Upper lobe of right lung (tissue), 1 donor: Measurements from ENCODE around the gene OBP2A. TPM values are rescaled to one million over a fixed set of nuclear protein-coding genes. Genes with fewer than 3 reads are reported as not detected.

Experiments used
- ATAC-seq: fragments of 200-7000 bp; cut with Tn5 transposase; one replicate; pipeline ENCODE4 v1.9.1; 2020; ENCODE audit warnings: mild to moderate bottlenecking, moderate library complexity
- DNase-seq: peaks from one replicate; pipeline ENCODE4 v3.0.0-alpha.2; 2020
- H3K27ac ChIP-seq: fragments of 200-600 bp; one replicate; pipeline ENCODE4 v1.8.0; 2022
- H3K27me3 ChIP-seq: fragments of 200-600 bp; one replicate; pipeline ENCODE4 v1.8.0; 2022; ENCODE audit warnings: mild to moderate bottlenecking
- H3K36me3 ChIP-seq: fragments of 200-600 bp; one replicate; pipeline ENCODE4 v1.8.0; 2022
- H3K4me1 ChIP-seq: fragments of 200-600 bp; one replicate; pipeline ENCODE4 v1.8.0; 2022
- H3K4me3 ChIP-seq: fragments of 200-600 bp; one replicate; pipeline ENCODE4 v1.8.0; 2022; ENCODE audit warnings: mild to moderate bottlenecking
- H3K9me3 ChIP-seq: fragments of 200-600 bp; one replicate; pipeline ENCODE4 v1.8.0; 2022
- intact Hi-C: fragments of 100-400 bp; cut with DNase I; formaldehyde crosslinking; loops from one replicate; pipeline ENCODE4 v1.11.0; 2022
- total RNA-seq: library from RNA; stranded (reverse); fragmentation: NEBNext Ultra II Directional; extraction: Animal tissue kit (Norgen Biotek cat#: 25700); gene quantifications from one replicate; pipeline ENCODE4 v1.2.1, GENCODE V29; 2021
- TF ChIP-seq, protein P1 (sequence below): fragments of 200-600 bp; IDR thresholded peaks from one replicate; pipeline ENCODE4 v1.8.0; 2022; ENCODE audit warnings: antibody characterized with exemption
- donor health status: DM: no; HTN: yes; CAD: no; lungs with severe emphysema.

Gene OBP2A
- total RNA-seq, 1 donor from 2014 or later = not detected

DNA sequence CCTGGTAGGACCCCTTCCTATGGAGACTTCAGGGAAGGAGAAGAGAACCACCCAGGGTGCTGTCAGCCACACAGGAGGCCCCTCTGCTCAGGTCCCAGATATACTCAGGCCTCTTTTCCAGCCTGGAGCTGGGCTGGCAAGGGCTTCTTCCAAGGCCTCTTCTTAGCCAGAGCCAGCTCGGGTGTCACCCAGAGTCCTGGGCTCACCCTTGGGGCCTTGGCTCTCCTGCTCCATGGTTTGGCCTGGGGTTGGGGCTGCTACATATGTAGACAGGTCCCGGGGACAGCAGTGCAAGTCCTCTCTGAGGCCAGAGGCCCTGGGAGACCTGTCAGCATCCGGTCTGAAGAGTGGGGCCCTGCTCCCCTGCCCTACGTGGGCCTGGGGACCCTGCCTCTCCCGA, 38.4 kb downstream of the OBP2A start:
- H3K4me1 ChIP-seq = no peaks in the 10 kb centered on the region
- ATAC-seq (no peak), DNase-seq (no peak)
- H3K4me3 ChIP-seq = no peak overlapping the region
- TF ChIP-seq, protein P1, sequence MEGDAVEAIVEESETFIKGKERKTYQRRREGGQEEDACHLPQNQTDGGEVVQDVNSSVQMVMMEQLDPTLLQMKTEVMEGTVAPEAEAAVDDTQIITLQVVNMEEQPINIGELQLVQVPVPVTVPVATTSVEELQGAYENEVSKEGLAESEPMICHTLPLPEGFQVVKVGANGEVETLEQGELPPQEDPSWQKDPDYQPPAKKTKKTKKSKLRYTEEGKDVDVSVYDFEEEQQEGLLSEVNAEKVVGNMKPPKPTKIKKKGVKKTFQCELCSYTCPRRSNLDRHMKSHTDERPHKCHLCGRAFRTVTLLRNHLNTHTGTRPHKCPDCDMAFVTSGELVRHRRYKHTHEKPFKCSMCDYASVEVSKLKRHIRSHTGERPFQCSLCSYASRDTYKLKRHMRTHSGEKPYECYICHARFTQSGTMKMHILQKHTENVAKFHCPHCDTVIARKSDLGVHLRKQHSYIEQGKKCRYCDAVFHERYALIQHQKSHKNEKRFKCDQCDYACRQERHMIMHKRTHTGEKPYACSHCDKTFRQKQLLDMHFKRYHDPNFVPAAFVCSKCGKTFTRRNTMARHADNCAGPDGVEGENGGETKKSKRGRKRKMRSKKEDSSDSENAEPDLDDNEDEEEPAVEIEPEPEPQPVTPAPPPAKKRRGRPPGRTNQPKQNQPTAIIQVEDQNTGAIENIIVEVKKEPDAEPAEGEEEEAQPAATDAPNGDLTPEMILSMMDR = no peak
- no peaks in the 10 kb centered on the region for H3K9me3 ChIP-seq
- H3K27ac ChIP-seq = no peak overlapping the region
- intact Hi-C loops = no loop called here
- H3K36me3 ChIP-seq = no peaks in the 10 kb centered on the region
- no peaks in the 10 kb centered on the region for H3K27me3 ChIP-seq

DNA sequence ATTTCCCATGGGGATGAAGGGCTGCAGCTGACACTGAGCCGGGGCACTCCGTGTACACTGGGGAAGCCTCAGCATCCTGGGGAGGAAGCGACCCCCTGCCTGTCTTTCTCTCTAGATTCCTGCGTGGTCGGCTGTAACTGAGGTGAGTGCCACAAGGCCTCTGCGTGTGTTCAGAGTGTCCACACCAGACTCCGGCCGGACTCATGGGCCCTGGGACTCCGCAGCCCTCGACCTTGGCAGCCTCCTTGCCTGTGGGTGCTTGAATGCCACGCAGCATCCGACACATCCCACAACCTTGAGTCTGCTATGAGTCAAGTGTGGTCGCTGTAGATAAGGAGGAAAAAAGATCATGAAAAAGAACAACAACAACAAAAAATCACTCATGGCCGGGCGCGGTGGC, 39.0 kb downstream of the OBP2A start:
- no peaks in the 10 kb centered on the region for H3K36me3 ChIP-seq
- H3K27ac ChIP-seq = no peak overlapping the region
- H3K27me3 ChIP-seq = no peaks in the 10 kb centered on the region
- TF ChIP-seq, protein P1 = no peak
- intact Hi-C loops = no loop called here
- H3K4me3 ChIP-seq = no peak overlapping the region
- no peaks in the 10 kb centered on the region for H3K4me1 ChIP-seq
- no peak for ATAC-seq
- H3K9me3 ChIP-seq = no peaks in the 10 kb centered on the region
- no peak for DNase-seq

DNA sequence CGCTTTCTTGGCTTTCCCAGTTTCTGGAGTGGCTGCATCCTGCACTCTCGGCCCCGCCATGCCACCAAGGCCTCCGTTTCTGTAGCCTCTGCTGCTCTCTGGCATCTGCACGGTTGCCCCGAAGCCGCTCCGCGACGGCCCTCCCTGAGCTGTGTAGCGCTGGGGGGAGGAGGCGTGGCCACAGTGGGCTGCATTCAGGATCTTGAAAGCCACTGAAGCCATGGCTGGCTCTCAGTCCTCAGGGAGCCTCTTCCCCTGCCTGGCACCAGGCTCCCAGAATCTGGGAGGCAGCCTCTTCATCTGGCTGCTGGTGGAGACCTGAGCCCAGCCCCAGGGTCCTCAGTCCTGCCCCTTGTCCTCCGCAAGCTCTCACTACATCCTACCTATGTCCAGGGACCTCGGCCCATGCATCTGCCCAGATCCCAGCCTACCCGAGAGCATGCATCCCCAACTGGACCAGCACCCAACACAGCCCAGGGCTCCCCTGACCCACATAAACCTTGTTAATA, 40.7 kb downstream of the OBP2A start:
- peak; percentile 48 for DNase-seq
- no peaks in the 10 kb centered on the region for H3K4me1 ChIP-seq
- intact Hi-C loops = no loop called here
- TF ChIP-seq, protein P1 = no peak
- H3K27me3 ChIP-seq = peaks cover 7% of the 10 kb centered on the region
- ATAC-seq = no peak
- no peaks in the 10 kb centered on the region for H3K9me3 ChIP-seq
- no peaks in the 10 kb centered on the region for H3K36me3 ChIP-seq
- H3K4me3 ChIP-seq = no peak overlapping the region
- H3K27ac ChIP-seq = no peak overlapping the region

DNA sequence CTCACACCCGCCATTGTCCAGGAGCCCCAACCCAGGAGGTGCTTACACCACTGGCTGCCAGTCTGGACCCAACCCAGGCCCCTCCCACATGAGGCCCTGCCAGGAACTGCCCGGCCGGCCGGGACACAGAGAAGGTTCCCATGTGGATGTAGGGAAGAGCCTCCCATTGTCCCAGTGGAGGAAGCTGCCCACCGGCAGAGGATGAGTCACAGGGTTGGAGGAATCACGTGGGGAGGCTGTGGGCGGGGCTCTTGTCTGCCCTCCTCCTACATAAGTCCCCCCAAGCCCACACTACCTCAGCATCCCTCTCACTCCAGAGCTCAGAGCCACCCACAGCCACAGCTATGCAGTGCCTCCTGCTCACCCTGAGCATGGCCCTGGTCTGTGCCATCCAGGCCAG, 41.7 kb downstream of the OBP2A start:
- intact Hi-C loops = no loop called here
- no peaks in the 10 kb centered on the region for H3K4me1 ChIP-seq
- peaks cover 9% of the 10 kb centered on the region for H3K27me3 ChIP-seq
- H3K27ac ChIP-seq = no peak overlapping the region
- H3K4me3 ChIP-seq = no peak overlapping the region
- no peaks in the 10 kb centered on the region for H3K9me3 ChIP-seq
- H3K36me3 ChIP-seq = no peaks in the 10 kb centered on the region
- DNase-seq (no peak), ATAC-seq (no peak)
- TF ChIP-seq, protein P1 = no peak

DNA sequence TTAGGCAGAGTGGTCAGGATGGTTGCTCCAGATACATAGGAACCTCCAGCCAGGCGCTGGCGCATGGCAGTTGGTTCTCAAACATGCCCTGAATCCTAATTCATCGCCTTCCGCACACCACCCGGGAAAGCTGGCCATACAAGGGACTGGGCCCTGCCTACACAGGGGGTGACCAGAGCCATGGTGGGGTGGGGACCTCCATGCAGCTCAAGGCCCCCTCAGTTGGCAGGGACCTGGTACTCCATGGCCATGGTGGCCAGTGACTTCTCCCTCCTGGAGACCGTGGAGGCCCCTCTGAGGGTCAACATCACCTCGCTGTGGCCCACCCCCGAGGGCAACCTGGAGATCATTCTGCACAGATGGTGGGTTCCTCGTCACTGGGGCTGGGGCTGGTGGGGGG, 42.4 kb downstream of the OBP2A start:
- ATAC-seq (no peak), DNase-seq (peak; percentile 43)
- TF ChIP-seq, protein P1 = no peak
- Histone ChIP-seq H3K27ac (no peak overlapping the region), H3K4me3 (no peak overlapping the region), H3K4me1 (no peaks in the 10 kb centered on the region), H3K36me3 (no peaks in the 10 kb centered on the region), H3K27me3 (peaks cover 9% of the 10 kb centered on the region), H3K9me3 (no peaks in the 10 kb centered on the region)
- intact Hi-C loops = no loop called here
